HepG2 (cell line): ENCODE results near the gene NTM. TPM values are rescaled to one million over a fixed set of nuclear protein-coding genes. Genes with fewer than 3 reads are reported as not detected.

ENCODE experiments used
- ATAC-seq: fragments of 200-7000 bp; cut with Tn5 transposase; 3 replicates; pipeline ENCODE4 v1.9.1; 2020; ENCODE audit warnings: mild to moderate bottlenecking, moderate library complexity
- BruUV-seq: library from RNA; stranded (reverse); fragments of 400-500 nt; replicated peaks from 2 replicates; lab custom pipeline; 2021; lab: Mats Ljungman, UMichigan
- CTCF ChIA-PET: fragments of 300-600 bp; formaldehyde crosslinking; extraction: SDS; loops from one replicate; lab custom pipeline; 2021; ENCODE audit warnings: low total read pairs, inconsistent platforms, low intra/inter-chr PET ratio; lab: Yijun Ruan, JAX
- POLR2A ChIA-PET: fragments of 350-600 bp; sonication (Branson Sonifier 250); formaldehyde crosslinking; loops from one replicate; lab custom pipeline; 2020; ENCODE audit warnings: antibody characterized with exemption, inconsistent platforms; lab: Yijun Ruan, JAX
- DNase-seq: peaks from one replicate; pipeline ENCODE4 v3.0.0-alpha.2; 2015; ENCODE audit warnings: low spot score
- FAIRE-seq: peaks from 3 replicates; lab custom pipeline; 2011; peaks lifted over from hg19 to GRCh38; lab: Jason Lieb, UNC
- H2AFZ ChIP-seq: one replicate; pipeline ENCODE4 v1.6.1; 2011; ENCODE audit warnings: low read length, inconsistent platforms
- H3K27ac ChIP-seq: fragments of 300-600 bp; 3 replicates; pipeline ENCODE4 v1.8.0; 2011; ENCODE audit warnings: mixed run types, mild to moderate bottlenecking, mixed read lengths, low read length, inconsistent platforms; ENCODE audit not compliant: insufficient read depth; ENCODE audit errors: extremely low read length
- H3K27me3 ChIP-seq, 2 experiments: fragments of 200-600 bp in 1 of 2; 2 replicates in 1 of 2; 3 replicates in 1 of 2; pipeline versions ENCODE4 v1.6.0 to v1.8.0; 2011; ENCODE audit warnings: low read length in 2 of 2, mild to moderate bottlenecking in 2 of 2, moderate library complexity in 2 of 2, inconsistent platforms in 1 of 2; ENCODE audit not compliant: insufficient read depth in 2 of 2, control insufficient read depth in 1 of 2
- H3K36me3 ChIP-seq, 2 experiments: fragments of 200-600 bp in 1 of 2; replicated peaks in 1 of 2; 2 replicates in 1 of 2; 3 replicates in 1 of 2; pipeline versions ENCODE4 v1.5.1 to v1.8.0; 2011; ENCODE audit warnings: low read length in 2 of 2, inconsistent platforms in 1 of 2; ENCODE audit not compliant: insufficient read depth in 2 of 2, control insufficient read depth in 1 of 2
- H3K4me1 ChIP-seq: 2 replicates; pipeline ENCODE4 v1.5.1; 2012; ENCODE audit warnings: low read length, inconsistent platforms; ENCODE audit not compliant: insufficient read depth
- H3K4me2 ChIP-seq: 2 replicates; pipeline ENCODE4 v1.6.0; 2011; ENCODE audit warnings: low read depth, low read length, inconsistent platforms
- H3K4me3 ChIP-seq, 3 experiments: fragments of 200-600 bp in 1 of 3; sonication (generic), shearing (Covaris generic) in 1 of 3; replicated peaks in 1 of 3; 2 replicates each; pipeline ENCODE4 v1.5.1; 2011 to 2016; ENCODE audit warnings: low read length in 3 of 3, inconsistent platforms in 2 of 3, low read depth in 2 of 3, mild to moderate bottlenecking in 2 of 3, control low read depth in 1 of 3, mixed read lengths in 1 of 3; ENCODE audit not compliant: insufficient read depth in 1 of 3
- H3K79me2 ChIP-seq: one replicate; pipeline ENCODE4 v1.6.1; 2011; ENCODE audit warnings: low read length, inconsistent platforms; ENCODE audit not compliant: insufficient read depth
- H3K9ac ChIP-seq: 2 replicates; pipeline ENCODE4 v1.6.0; 2011; ENCODE audit warnings: mild to moderate bottlenecking, low read depth, low read length, inconsistent platforms; ENCODE audit not compliant: insufficient read depth
- H3K9me3 ChIP-seq: 2 replicates; pipeline ENCODE4 v1.5.1; 2012; ENCODE audit warnings: mild to moderate bottlenecking, low read length
- H4K20me1 ChIP-seq: 2 replicates; pipeline ENCODE4 v1.6.0; 2011; ENCODE audit warnings: inconsistent platforms, mild to moderate bottlenecking, low read length, moderate library complexity; ENCODE audit not compliant: insufficient read depth
- ASH2L ChIP-seq: fragments of 300-600, 200-600 bp; sonication (generic); IDR thresholded peaks from 2 replicates; pipeline ENCODE4 v1.7.0; 2017; ENCODE audit warnings: low read depth, mild to moderate bottlenecking, moderate library complexity, mixed read lengths, low read length; ENCODE audit not compliant: insufficient read length
- HHEX ChIP-seq: IDR thresholded peaks from 2 replicates; pipeline ENCODE4 v1.6.1; 2016; ENCODE audit warnings: control low read depth
- ISX ChIP-seq: sonication (generic); formaldehyde crosslinking; conservative IDR thresholded peaks from 2 replicates; pipeline ENCODE4 v1.5.0; 2020; ENCODE audit warnings: missing genetic modification reagents
- MIER3 ChIP-seq: IDR thresholded peaks from 2 replicates; pipeline ENCODE4 v1.6.1; 2016; ENCODE audit warnings: missing compliant biosample characterization, borderline replicate concordance
- TRIM24 ChIP-seq: sonication (generic); formaldehyde crosslinking; IDR thresholded peaks from 2 replicates; pipeline ENCODE4 v1.8.0; 2022; ENCODE audit warnings: mild to moderate bottlenecking, missing genetic modification reagents
- ZFP36 ChIP-seq: fragments of 150-350 bp; IDR thresholded peaks from 2 replicates; pipeline ENCODE4 v1.6.1; 2018; ENCODE audit warnings: borderline replicate concordance, low read length, low read depth; ENCODE audit not compliant: partially characterized antibody
- ZNF256 ChIP-seq: sonication (generic); formaldehyde crosslinking; conservative IDR thresholded peaks from 2 replicates; pipeline ENCODE4 v1.4.0; 2020; ENCODE audit warnings: missing genetic modification reagents
- ZSCAN29 ChIP-seq: sonication (generic); formaldehyde crosslinking; conservative IDR thresholded peaks from 2 replicates; pipeline ENCODE4 v1.4.0; 2020; ENCODE audit warnings: mild to moderate bottlenecking, missing genetic modification reagents
- WGBS: methylation state at CpG from one replicate; pipeline ENCODE4 v1.1.6; 2017; ENCODE audit warnings: low lambda C conversion rate; 5-methylcytosine and 5-hydroxymethylcytosine counted together
- in situ Hi-C: cut with HindIII; loops from 2 replicates; pipeline ENCODE4 v1.10.0; 2017; ENCODE audit warnings: low pct_unique_long_range_greater_than_20kb; ENCODE audit not compliant: extremely low pct_ligation_motif_present
- intact Hi-C: fragments of 100-400 bp; cut with micrococcal nuclease; formaldehyde crosslinking; loops from one replicate; pipeline ENCODE4 v1.10.0; 2022; ENCODE audit not compliant: unreplicated experiment
- polyA plus RNA-seq, 8 experiments: library from polyadenylated mRNA; depleted of rRNA in 3 of 8; stranded (reverse) in 7 of 8; unstranded in 1 of 8; fragments of >200 nt; fragmentation: Illumina TruSeq in 4 of 8; extraction: Trizol in 4 of 8; gene quantifications; 2 replicates each; pipeline versions ENCODE4 v1.2.1 to v1.2.3, GENCODE V29; 2011 to 2016; ENCODE audit warnings: low read depth in 4 of 8, missing spikeins in 1 of 8, mixed read lengths in 1 of 8; ENCODE audit not compliant: insufficient read depth in 1 of 8
- total RNA-seq, 5 experiments: library from RNA; depleted of rRNA; stranded (reverse); fragments of >200 nt; fragmentation: Illumina TruSeq; extraction: Trizol; gene quantifications; 2 replicates each; pipeline ENCODE4 v1.2.3, GENCODE V29; 2016; ENCODE audit warnings: low read depth in 1 of 5
- TF ChIP-seq, protein P1 (sequence below): sonication (generic); formaldehyde crosslinking; IDR thresholded peaks from 2 replicates; pipeline ENCODE4 v1.5.0; 2020; ENCODE audit warnings: mild to moderate bottlenecking, missing genetic modification reagents
- TF ChIP-seq, protein P2 (sequence below): sonication (generic); formaldehyde crosslinking; IDR thresholded peaks from 2 replicates; pipeline ENCODE4 v1.4.0; 2020; ENCODE audit warnings: mild to moderate bottlenecking, missing genetic modification reagents
- TF ChIP-seq, protein P3 (sequence below): IDR thresholded peaks from 2 replicates; pipeline ENCODE4 v1.6.1; 2016; ENCODE audit warnings: missing compliant biosample characterization, missing genetic modification reagents, borderline replicate concordance

NTM gene
- total and polyA plus RNA-seq, 2 of the 13 experiments (the other 11 are each of a cell fraction or from before 2014, with no cell fraction given), result not detected

DNA sequence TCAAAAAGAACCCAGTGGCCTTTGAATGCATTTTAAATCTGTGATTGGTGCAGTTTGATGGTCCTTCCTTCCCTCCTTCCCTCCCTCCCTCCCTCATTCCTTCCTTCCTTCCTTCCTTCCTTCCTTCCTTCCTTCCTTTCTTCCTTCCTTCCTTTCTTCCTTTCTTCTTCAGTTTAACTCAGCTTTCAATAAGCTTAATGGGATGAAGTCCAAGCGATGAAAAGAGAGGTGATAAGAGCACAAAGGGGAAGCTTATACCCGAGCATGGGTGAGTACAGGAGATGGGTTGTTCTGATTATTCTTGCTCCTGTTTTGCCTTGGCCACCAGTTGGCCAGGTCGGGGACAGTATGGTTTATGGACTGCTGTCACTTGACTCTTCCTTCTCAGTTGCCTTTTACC, 605.6 kb downstream of the NTM start:
- no peaks in the 10 kb centered on the region for H3K4me1 ChIP-seq
- ATAC-seq, result no peak
- DNase-seq, result no peak
- H3K79me2 ChIP-seq, result no peaks in the 10 kb centered on the region
- H3K4me3 ChIP-seq, result no peak overlapping the region
- no TSS peak for BruUV-seq
- H3K27ac ChIP-seq, result no peak overlapping the region
- H3K27me3 ChIP-seq, result no peaks in the 10 kb centered on the region; a peak in 1 of 5 replicates
- intact Hi-C loops, result no loop called here
- no peak for FAIRE-seq
- no peak overlapping the region for H3K4me2 ChIP-seq
- CTCF ChIA-PET, result no interaction called here
- POLR2A ChIA-PET, result no interaction called here
- in situ Hi-C loops, result no loop called here
- H3K9me3 ChIP-seq, result no peaks in the 10 kb centered on the region
- no peak for TF ChIP-seq ZSCAN29
- TF ChIP-seq, protein P1, sequence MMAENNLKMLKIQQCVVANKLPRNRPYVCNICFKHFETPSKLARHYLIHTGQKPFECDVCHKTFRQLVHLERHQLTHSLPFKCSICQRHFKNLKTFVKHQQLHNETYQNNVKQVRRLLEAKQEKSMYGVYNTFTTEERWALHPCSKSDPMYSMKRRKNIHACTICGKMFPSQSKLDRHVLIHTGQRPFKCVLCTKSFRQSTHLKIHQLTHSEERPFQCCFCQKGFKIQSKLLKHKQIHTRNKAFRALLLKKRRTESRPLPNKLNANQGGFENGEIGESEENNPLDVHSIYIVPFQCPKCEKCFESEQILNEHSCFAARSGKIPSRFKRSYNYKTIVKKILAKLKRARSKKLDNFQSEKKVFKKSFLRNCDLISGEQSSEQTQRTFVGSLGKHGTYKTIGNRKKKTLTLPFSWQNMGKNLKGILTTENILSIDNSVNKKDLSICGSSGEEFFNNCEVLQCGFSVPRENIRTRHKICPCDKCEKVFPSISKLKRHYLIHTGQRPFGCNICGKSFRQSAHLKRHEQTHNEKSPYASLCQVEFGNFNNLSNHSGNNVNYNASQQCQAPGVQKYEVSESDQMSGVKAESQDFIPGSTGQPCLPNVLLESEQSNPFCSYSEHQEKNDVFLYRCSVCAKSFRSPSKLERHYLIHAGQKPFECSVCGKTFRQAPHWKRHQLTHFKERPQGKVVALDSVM (CRISPR knock-in tag), result no peak
- no peak for TF ChIP-seq HHEX (CRISPR knock-in tag)
- no peak for TF ChIP-seq MIER3
- TF ChIP-seq, protein P2, sequence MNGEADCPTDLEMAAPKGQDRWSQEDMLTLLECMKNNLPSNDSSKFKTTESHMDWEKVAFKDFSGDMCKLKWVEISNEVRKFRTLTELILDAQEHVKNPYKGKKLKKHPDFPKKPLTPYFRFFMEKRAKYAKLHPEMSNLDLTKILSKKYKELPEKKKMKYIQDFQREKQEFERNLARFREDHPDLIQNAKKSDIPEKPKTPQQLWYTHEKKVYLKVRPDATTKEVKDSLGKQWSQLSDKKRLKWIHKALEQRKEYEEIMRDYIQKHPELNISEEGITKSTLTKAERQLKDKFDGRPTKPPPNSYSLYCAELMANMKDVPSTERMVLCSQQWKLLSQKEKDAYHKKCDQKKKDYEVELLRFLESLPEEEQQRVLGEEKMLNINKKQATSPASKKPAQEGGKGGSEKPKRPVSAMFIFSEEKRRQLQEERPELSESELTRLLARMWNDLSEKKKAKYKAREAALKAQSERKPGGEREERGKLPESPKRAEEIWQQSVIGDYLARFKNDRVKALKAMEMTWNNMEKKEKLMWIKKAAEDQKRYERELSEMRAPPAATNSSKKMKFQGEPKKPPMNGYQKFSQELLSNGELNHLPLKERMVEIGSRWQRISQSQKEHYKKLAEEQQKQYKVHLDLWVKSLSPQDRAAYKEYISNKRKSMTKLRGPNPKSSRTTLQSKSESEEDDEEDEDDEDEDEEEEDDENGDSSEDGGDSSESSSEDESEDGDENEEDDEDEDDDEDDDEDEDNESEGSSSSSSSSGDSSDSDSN (CRISPR knock-in tag), result no peak
- TF ChIP-seq ZFP36, result no peak
- TF ChIP-seq TRIM24, result no peak
- TF ChIP-seq, protein P3, sequence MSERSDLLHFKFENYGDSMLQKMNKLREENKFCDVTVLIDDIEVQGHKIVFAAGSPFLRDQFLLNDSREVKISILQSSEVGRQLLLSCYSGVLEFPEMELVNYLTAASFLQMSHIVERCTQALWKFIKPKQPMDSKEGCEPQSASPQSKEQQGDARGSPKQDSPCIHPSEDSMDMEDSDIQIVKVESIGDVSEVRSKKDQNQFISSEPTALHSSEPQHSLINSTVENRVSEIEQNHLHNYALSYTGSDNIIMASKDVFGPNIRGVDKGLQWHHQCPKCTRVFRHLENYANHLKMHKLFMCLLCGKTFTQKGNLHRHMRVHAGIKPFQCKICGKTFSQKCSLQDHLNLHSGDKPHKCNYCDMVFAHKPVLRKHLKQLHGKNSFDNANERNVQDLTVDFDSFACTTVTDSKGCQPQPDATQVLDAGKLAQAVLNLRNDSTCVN (CRISPR knock-in tag), result no peak
- TF ChIP-seq ASH2L, result no peak
- no peak for TF ChIP-seq ISX (CRISPR knock-in tag)
- TF ChIP-seq ZNF256 (CRISPR knock-in tag), result no peak
- no peaks in the 10 kb centered on the region for H4K20me1 ChIP-seq
- no peak overlapping the region for H3K9ac ChIP-seq
- WGBS, result 0% methylated on average over 3 of the region's 3 CpGs
- no peaks in the 10 kb centered on the region for H3K36me3 ChIP-seq
- no peak overlapping the region for H2AFZ ChIP-seq
